Measurements from ENCODE around the gene PDE11A. TPM values are rescaled to one million over a fixed set of nuclear protein-coding genes. Genes with fewer than 3 reads are reported as not detected.

Gene PDE11A
- total and polyA plus RNA-seq, 12 donors, result 0.26 to 2.9 (median 0.58) TPM

DNA sequence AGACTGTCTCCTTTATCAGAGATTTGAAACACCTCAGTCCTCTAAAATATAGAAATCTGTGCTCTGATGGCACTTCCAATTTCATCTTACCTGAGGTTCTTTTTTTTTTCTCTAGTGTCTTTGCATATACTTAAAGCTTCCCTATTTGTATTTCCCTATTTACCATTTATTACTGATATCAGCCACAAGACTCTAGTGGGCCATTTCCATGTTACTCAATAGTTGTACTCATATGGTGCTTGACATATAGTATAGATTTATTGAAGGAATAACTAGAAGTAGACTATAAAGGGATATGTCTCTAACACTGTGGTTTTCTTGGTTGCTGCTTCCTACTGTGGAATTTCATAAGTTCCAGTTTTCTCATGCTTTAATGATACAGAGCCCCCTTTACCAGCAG lies 42.7 kb upstream of the PDE11A start:
- Histone ChIP-seq H3K4me1 (replicated peaks in 1 of 2) (peaks cover 0 to 12% of the 10 kb centered on the region in 2 donors), H3K36me3 (replicated peaks in 1 of 2) (no peaks in the 10 kb centered on the region), H3K9me3 (replicated peaks in 1 of 3) (no peaks in the 10 kb centered on the region), H3K27me3 (no peaks in the 10 kb centered on the region), H3K27ac (no peak overlapping the region), H3K4me3 (no peak overlapping the region)
- intact Hi-C loops (cut with DNase I), result no loop called here
- TF ChIP-seq POLR2A (IDR thresholded peaks at IDR 0.05), result no peak
- TF ChIP-seq, protein P1, sequence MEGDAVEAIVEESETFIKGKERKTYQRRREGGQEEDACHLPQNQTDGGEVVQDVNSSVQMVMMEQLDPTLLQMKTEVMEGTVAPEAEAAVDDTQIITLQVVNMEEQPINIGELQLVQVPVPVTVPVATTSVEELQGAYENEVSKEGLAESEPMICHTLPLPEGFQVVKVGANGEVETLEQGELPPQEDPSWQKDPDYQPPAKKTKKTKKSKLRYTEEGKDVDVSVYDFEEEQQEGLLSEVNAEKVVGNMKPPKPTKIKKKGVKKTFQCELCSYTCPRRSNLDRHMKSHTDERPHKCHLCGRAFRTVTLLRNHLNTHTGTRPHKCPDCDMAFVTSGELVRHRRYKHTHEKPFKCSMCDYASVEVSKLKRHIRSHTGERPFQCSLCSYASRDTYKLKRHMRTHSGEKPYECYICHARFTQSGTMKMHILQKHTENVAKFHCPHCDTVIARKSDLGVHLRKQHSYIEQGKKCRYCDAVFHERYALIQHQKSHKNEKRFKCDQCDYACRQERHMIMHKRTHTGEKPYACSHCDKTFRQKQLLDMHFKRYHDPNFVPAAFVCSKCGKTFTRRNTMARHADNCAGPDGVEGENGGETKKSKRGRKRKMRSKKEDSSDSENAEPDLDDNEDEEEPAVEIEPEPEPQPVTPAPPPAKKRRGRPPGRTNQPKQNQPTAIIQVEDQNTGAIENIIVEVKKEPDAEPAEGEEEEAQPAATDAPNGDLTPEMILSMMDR (IDR thresholded peaks at IDR 0.05), result no peak
- no peak for DNase-seq

DNA sequence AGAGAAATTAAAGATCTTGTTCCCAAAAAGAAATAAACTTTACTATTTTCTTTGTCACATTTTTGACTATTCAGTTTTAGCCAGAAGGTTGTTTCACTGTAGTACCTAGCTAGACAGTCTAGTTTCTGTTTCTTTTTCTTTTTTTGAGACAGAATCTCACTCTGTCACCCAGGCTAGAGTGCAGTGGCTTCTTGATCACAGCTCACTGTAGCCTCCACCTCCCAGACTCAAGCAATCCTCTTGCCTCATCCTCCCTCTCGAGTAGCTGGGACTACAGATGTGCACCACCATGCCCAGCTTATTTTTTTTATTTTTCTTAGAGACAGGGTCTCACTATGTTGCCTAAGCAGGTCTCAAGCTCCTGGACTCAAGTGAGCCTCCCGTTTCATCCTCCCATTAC lies 41.9 kb upstream of the PDE11A start:
- Histone ChIP-seq H3K4me1 (replicated peaks in 1 of 2) (peaks cover 0 to 12% of the 10 kb centered on the region in 2 donors), H3K36me3 (replicated peaks in 1 of 2) (no peaks in the 10 kb centered on the region), H3K27me3 (no peaks in the 10 kb centered on the region), H3K9me3 (replicated peaks in 1 of 3) (no peaks in the 10 kb centered on the region), H3K27ac (no peak overlapping the region), H3K4me3 (no peak overlapping the region)
- no peak for DNase-seq
- 86 to 96% (median 91%) methylated on average over 2 of the region's 2 CpGs for WGBS, 4 donors
- intact Hi-C loops (cut with DNase I), result loop anchor here in 1 of 2 donors (5.0 kb wide), 1 partner anchor 168 kb away; no protein-coding TSS in a partner anchor
- TF ChIP-seq, protein P1 (IDR thresholded peaks at IDR 0.05), result no peak
- TF ChIP-seq POLR2A (IDR thresholded peaks at IDR 0.05), result no peak

DNA sequence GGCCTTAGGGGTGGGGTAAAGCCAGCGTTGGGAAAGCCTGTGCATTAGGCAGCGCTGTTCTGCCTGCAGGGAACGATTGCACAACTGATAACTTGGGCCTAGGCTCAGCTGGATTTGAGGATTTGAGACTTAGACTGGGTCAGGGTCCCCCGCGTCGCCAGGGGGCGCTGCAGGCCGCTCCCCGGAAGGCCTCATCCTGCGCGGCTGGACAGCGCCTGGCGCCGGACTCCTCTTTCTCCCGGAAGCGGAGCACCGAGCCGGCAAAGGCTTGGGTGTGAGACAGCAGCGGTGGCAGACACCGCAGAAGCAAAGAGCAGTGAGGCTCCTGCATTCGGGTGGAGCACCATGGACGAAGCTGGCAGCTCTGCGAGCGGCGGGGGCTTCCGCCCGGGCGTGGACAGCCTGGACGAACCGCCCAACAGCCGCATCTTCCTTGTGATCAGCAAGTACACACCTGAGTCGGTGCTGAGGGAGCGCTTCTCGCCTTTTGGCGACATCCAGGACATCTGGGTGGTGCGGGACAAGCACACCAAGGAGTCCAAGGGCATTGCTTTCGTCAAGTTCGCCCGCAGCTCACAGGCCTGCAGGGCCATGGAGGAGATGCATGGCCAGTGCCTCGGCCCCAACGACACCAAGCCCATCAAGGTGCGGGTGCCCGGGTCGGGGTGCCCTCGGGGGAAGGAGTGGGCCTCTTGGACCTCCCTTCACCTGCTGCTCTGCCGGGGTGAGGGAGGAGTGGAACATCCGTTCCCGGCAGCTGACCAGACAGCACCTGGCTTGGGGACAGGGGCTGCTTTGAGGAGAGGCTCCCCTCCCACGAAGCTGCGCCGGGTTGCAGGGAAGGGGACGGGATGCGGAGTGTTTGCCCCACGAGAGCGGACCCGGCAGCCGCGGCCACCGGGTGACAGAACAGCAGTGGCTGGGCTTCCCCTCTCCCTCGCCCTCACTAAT lies 39.9 kb upstream of the PDE11A start, which contains the start of gene RBM45:
TSS of gene RBM45 (plus strand) at position 236 of the 951 bp plus-strand sequence. CDS start at position 346, 110 bp downstream.
- Histone ChIP-seq H3K4me1 (replicated peaks in 1 of 2) (peaks cover 0 to 12% of the 10 kb centered on the region in 2 donors), H3K9me3 (replicated peaks in 1 of 3) (no peaks in the 10 kb centered on the region), H3K36me3 (replicated peaks in 1 of 2) (no peaks in the 10 kb centered on the region), H3K27ac (peak within 1 kb of the TSS in 4 of 5 donors; percentile 24 to 73 (median 62)), H3K4me3 (peak within 1 kb of the TSS; percentile 3 to 81 (median 47)), H3K27me3 (no peaks in the 10 kb centered on the region)
- peak; percentile 90 to 96 (median 93) for DNase-seq
- WGBS, 4 donors, result 0 to 1% (median 1%) methylated on average over 24 to 60 of the region's 60 CpGs
- TF ChIP-seq, protein P1 (IDR thresholded peaks at IDR 0.05), result peak; percentile 91 to 99 (median 96)
- peak; percentile 32 to 62 for TF ChIP-seq POLR2A (IDR thresholded peaks at IDR 0.05)
- intact Hi-C loops (cut with DNase I), result loop anchor here in 1 of 2 donors (5.0 kb wide), 1 partner anchor 170 kb away; no protein-coding TSS in a partner anchor

DNA sequence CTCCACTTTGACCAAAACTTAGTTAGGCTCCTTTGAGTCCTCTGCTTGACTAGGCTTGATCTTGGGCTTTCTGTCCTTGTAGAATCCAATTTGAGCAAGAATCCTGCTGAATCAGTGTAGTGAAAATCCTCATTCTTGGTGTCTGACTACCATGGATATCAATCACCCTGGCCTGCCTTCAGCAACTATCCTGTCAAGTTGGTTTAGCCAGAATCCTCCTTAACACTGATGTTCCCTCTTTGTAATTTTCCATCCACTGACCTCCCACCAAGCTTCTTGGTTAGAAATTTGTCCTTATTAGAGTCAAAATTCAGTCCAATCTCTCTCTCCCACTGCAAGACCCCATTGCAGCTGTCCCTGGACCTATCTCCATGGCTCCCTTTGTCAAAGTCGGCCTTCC lies 39.2 kb upstream of the PDE11A start:
- TF ChIP-seq POLR2A (IDR thresholded peaks at IDR 0.05), result no peak
- TF ChIP-seq, protein P1 (IDR thresholded peaks at IDR 0.05), result no peak
- H3K27me3 ChIP-seq, result no peaks in the 10 kb centered on the region
- H3K9me3 ChIP-seq (replicated peaks in 1 of 3), result no peaks in the 10 kb centered on the region
- 67 to 86% (median 77%) methylated on average over 1 of the region's 1 CpG for WGBS, 4 donors
- H3K27ac ChIP-seq, result peak overlapping the region in 1 of 5 donors; percentile 61
- peaks cover 0 to 12% of the 10 kb centered on the region in 2 donors for H3K4me1 ChIP-seq (replicated peaks in 1 of 2)
- no peak for DNase-seq
- intact Hi-C loops (cut with DNase I), result loop anchor here in 1 of 2 donors (5.0 kb wide), 1 partner anchor 171 kb away; no protein-coding TSS in a partner anchor
- H3K36me3 ChIP-seq (replicated peaks in 1 of 2), result no peaks in the 10 kb centered on the region
- peak overlapping the region in 1 of 4 donors; percentile 81 for H3K4me3 ChIP-seq

Measured in adrenal gland (tissue), 12 donors.